CD14-positive monocyte (primary cell): ENCODE measurements around the gene CKAP2L. TPM values are rescaled to one million over a fixed set of nuclear protein-coding genes. Genes with fewer than 3 reads are reported as not detected.

Source experiments
- DNase-seq, 3 donors: peaks; one replicate each; pipeline ENCODE4 v3.0.0-alpha.2; 2011 to 2022
- H2AFZ ChIP-seq: 2 replicates; pipeline ENCODE4 v1.6.0; 2012; ENCODE audit warnings: mild to moderate bottlenecking, low read depth, low read length, inconsistent platforms; ENCODE audit not compliant: insufficient read depth, poor library complexity, severe bottlenecking
- H3K27ac ChIP-seq, 2 donors: 1 replicate in 1 of 2; 2 replicates in 1 of 2; pipeline ENCODE4 v1.5.1; 2012 to 2013; ENCODE audit warnings: low read length in 2 of 2, control low read depth in 1 of 2, inconsistent platforms in 1 of 2, low read depth in 1 of 2, mild to moderate bottlenecking in 1 of 2
- H3K27me3 ChIP-seq, 2 donors: one replicate each; pipeline versions ENCODE4 v1.6.0 to v1.6.1; 2011 to 2013; ENCODE audit warnings: low read length in 2 of 2; ENCODE audit not compliant: control insufficient read depth in 2 of 2, insufficient read depth in 2 of 2
- H3K36me3 ChIP-seq, 2 donors: replicated peaks in 1 of 2; 1 replicate in 1 of 2; 2 replicates in 1 of 2; pipeline versions ENCODE4 v1.5.1 to v1.6.1; 2012 to 2013; ENCODE audit warnings: low read length in 2 of 2, control low read depth in 1 of 2, inconsistent platforms in 1 of 2, mild to moderate bottlenecking in 1 of 2; ENCODE audit not compliant: insufficient read depth in 2 of 2, control insufficient read depth in 1 of 2
- H3K4me1 ChIP-seq, 2 donors: 1 replicate in 1 of 2; 2 replicates in 1 of 2; pipeline versions ENCODE4 v1.5.1 to v1.6.1; 2012 to 2013; ENCODE audit warnings: low read length in 2 of 2, control low read depth in 1 of 2, inconsistent platforms in 1 of 2, mild to moderate bottlenecking in 1 of 2, moderate library complexity in 1 of 2; ENCODE audit not compliant: insufficient read depth in 2 of 2, control insufficient read depth in 1 of 2
- H3K4me2 ChIP-seq: replicated peaks from 2 replicates; pipeline ENCODE3; 2012; ENCODE audit warnings: low read length, moderate library complexity, mild to moderate bottlenecking; ENCODE audit not compliant: poor library complexity, severe bottlenecking; ENCODE audit errors: extremely low read depth
- H3K4me3 ChIP-seq, 3 experiments: fragments of 200-600 bp in 1 of 3; sonication (generic) in 1 of 3; replicated peaks in 1 of 3; 1 replicate in 2 of 3; 2 replicates in 1 of 3; pipeline ENCODE4 v1.5.1; 2011 to 2013; ENCODE audit warnings: low read length in 3 of 3, mild to moderate bottlenecking in 3 of 3, control low read depth in 2 of 3, low read depth in 2 of 3, inconsistent platforms in 1 of 3, moderate library complexity in 1 of 3
- H3K79me2 ChIP-seq: 2 replicates; pipeline ENCODE4 v1.6.0; 2012; ENCODE audit warnings: mild to moderate bottlenecking, control low read depth, inconsistent platforms, low read length, moderate library complexity; ENCODE audit not compliant: insufficient read depth
- H3K9ac ChIP-seq: 2 replicates; pipeline ENCODE4 v1.6.0; 2017; ENCODE audit warnings: low read length, mild to moderate bottlenecking; ENCODE audit not compliant: insufficient read depth, poor library complexity, severe bottlenecking
- H3K9me3 ChIP-seq, 2 donors: replicated peaks in 1 of 2; 1 replicate in 1 of 2; 2 replicates in 1 of 2; pipeline versions ENCODE4 v1.5.1 to v1.6.1; 2012 to 2013; ENCODE audit warnings: low read length in 2 of 2, control low read depth in 1 of 2; ENCODE audit not compliant: control insufficient read depth in 1 of 2, insufficient read depth in 1 of 2
- H4K20me1 ChIP-seq: 2 replicates; pipeline ENCODE4 v1.6.0; 2012; ENCODE audit warnings: mild to moderate bottlenecking, low read length, control low read depth, moderate library complexity; ENCODE audit not compliant: insufficient read depth
- H3K27ac Mint-ChIP-seq, 7 donors: one replicate each; pipeline ENCODE4 v1.8.0; 2020; ENCODE audit warnings: mild to moderate bottlenecking in 7 of 7, mixed read lengths in 7 of 7, moderate library complexity in 6 of 7, inconsistent platforms in 2 of 7
- H3K27me3 Mint-ChIP-seq, 3 donors: one replicate each; pipeline ENCODE4 v1.8.0; 2021 to 2022; ENCODE audit warnings: low read depth in 3 of 3, mild to moderate bottlenecking in 3 of 3, mixed read lengths in 3 of 3, moderate library complexity in 3 of 3, inconsistent platforms in 1 of 3
- H3K36me3 Mint-ChIP-seq, 2 donors: one replicate each; pipeline ENCODE4 v1.8.0; 2020; ENCODE audit warnings: mixed read lengths in 2 of 2, inconsistent platforms in 1 of 2, mild to moderate bottlenecking in 1 of 2
- H3K4me1 Mint-ChIP-seq: one replicate; pipeline ENCODE4 v1.8.0; 2020; ENCODE audit warnings: mild to moderate bottlenecking, mixed read lengths
- H3K4me3 Mint-ChIP-seq, 2 donors: one replicate each; pipeline ENCODE4 v1.8.0; 2020; ENCODE audit warnings: mild to moderate bottlenecking in 2 of 2, mixed read lengths in 2 of 2, moderate library complexity in 1 of 2
- H3K9me3 Mint-ChIP-seq, 7 donors: one replicate each; pipeline ENCODE4 v1.8.0; 2020 to 2022; ENCODE audit warnings: mixed read lengths in 7 of 7, mild to moderate bottlenecking in 6 of 7, moderate library complexity in 6 of 7, inconsistent platforms in 2 of 7
- WGBS: methylation state at CpG from one replicate; pipeline ENCODE4 v1.1.5; 2013; ENCODE audit warnings: missing lambda C conversion rate; ENCODE audit not compliant: insufficient coverage; 5-methylcytosine and 5-hydroxymethylcytosine counted together
- intact Hi-C, 2 donors: fragments of 100-400 bp; cut with micrococcal nuclease; formaldehyde crosslinking; loops; one replicate each; pipeline versions ENCODE4 v1.15.0 to v1.15.1; 2023
- polyA plus RNA-seq, 3 donors: library from polyadenylated mRNA; depleted of rRNA in 1 of 3; unstranded in 2 of 3; stranded (reverse) in 1 of 3; fragments of 300-500 nt in 2 of 3; fragments of >200 nt in 1 of 3; fragmentation: Illumina TruSeq in 2 of 3; gene quantifications; 1 replicate in 2 of 3; 2 replicates in 1 of 3; pipeline ENCODE4 v1.2.3, GENCODE V29; 2012 to 2021
- TF ChIP-seq, protein P1 (sequence below): fragments of 200-600 bp; IDR thresholded peaks from one replicate; pipeline ENCODE4 v1.8.0; 2022; ENCODE audit warnings: antibody characterized with exemption, mild to moderate bottlenecking

Gene CKAP2L
- polyA plus RNA-seq, 3 donors: 0.04 to 0.24 TPM; not detected in 1

DNA sequence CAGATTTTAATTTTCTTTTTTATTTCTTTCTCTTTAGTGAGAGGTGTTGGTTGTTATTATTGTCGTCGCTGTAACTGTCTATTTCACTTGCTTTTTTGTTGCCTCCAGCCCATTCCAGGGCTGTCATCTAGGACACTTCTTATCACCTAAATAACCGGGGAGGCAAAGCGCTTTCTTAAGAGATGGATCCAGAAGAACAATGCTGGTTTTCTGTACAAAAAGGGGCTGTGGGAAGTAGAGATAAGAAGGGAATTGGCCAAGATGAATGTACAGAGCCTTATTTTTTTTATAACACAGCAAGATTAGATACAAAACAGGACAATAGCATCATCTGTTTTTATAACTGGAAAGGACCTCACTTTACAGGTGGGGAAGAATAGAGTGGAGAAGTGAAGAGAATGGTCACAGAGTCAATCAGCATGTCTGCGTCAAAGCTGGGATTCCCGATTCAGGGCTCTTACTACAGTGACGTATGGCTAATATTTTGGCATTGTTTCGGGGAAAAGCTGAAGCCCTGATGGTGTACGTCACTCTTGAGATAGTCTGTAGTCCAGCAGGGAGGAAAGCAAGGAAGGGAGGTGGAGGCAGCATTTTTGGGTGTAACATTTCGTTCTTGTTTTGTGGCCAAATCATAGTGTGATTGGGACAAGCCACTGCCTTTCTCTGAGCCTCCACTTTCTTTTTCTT lies 49.0 kb upstream of the CKAP2L start:
- no peaks in the 10 kb centered on the region for H3K36me3 ChIP-seq
- TF ChIP-seq, protein P1, sequence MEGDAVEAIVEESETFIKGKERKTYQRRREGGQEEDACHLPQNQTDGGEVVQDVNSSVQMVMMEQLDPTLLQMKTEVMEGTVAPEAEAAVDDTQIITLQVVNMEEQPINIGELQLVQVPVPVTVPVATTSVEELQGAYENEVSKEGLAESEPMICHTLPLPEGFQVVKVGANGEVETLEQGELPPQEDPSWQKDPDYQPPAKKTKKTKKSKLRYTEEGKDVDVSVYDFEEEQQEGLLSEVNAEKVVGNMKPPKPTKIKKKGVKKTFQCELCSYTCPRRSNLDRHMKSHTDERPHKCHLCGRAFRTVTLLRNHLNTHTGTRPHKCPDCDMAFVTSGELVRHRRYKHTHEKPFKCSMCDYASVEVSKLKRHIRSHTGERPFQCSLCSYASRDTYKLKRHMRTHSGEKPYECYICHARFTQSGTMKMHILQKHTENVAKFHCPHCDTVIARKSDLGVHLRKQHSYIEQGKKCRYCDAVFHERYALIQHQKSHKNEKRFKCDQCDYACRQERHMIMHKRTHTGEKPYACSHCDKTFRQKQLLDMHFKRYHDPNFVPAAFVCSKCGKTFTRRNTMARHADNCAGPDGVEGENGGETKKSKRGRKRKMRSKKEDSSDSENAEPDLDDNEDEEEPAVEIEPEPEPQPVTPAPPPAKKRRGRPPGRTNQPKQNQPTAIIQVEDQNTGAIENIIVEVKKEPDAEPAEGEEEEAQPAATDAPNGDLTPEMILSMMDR: no peak
- H3K9ac ChIP-seq: no peak overlapping the region
- no peaks in the 10 kb centered on the region for H4K20me1 ChIP-seq
- Mint-ChIP-seq H3K9me3 (peaks cover 0 to 5% (median 0%) of the 10 kb centered on the region in 7 donors), H3K36me3 (no peaks in the 10 kb centered on the region), H3K27ac (no peak overlapping the region), H3K27me3 (peaks cover 0 to 9% (median 7%) of the 10 kb centered on the region in 3 donors), H3K4me3 (no peak overlapping the region), H3K4me1 (peaks cover 29% of the 10 kb centered on the region)
- H3K79me2 ChIP-seq: no peaks in the 10 kb centered on the region
- no peaks in the 10 kb centered on the region for H3K9me3 ChIP-seq
- WGBS: 98% methylated on average over 5 of the region's 10 CpGs
- H3K4me3 ChIP-seq: no peak overlapping the region
- H3K4me1 ChIP-seq: peaks cover 24 to 33% of the 10 kb centered on the region in 2 donors
- H2AFZ ChIP-seq: no peak overlapping the region
- intact Hi-C loops: no loop called here
- H3K27me3 ChIP-seq: no peaks in the 10 kb centered on the region
- H3K27ac ChIP-seq: no peak overlapping the region
- DNase-seq: no peak
- H3K4me2 ChIP-seq: no peak overlapping the region

DNA sequence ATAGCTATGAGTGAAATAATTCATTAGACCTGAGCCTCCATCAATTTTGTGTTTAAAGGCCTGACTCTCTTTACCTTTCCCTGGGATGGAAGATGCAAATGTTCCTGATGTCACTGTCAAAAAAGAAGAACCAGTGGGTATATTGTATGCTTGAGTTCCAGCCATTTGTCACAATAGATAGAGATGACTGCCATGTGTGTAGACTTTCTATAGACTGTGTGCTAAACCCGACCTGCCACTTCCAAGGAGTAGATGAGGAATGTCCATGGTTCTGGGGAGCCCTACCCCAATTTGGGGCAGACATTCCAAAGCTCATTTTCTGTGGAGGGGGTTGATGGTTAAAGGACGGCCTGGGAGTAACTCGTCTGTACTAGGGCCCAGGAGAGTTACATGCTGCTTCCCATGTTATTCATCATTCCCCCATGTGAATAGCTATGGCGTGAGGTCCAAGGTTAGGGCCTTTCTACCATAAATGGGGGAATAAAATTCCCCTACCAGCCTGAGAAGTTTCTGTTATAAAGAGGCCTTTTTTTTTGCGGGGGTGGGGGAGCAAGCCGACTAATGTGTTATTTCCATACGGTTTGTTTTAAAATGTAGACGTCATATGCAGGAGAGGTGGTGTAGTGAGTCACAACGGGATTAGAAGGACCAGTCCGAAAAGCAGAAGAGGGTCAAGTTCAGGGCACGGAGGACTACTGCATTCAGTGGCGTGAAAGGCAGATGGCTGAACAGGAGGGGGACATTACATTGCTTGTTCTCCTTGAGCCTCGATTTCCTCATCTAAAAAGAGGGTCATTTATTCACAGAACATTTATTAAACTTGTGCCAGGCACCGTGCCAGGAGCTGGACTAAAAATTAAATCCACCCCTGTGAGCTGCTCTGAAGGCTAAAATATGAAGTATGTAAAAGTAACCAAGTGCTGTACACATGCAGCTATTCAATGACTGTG lies 48.2 kb upstream of the CKAP2L start:
- H3K36me3 Mint-ChIP-seq: no peaks in the 10 kb centered on the region
- Histone ChIP-seq H3K4me3 (no peak overlapping the region), H3K9ac (no peak overlapping the region), H3K4me1 (peaks cover 24 to 33% of the 10 kb centered on the region in 2 donors), H4K20me1 (no peaks in the 10 kb centered on the region), H3K79me2 (no peaks in the 10 kb centered on the region), H3K4me2 (peak overlapping the region; percentile 24), H3K27ac (peak overlapping the region in 1 of 2 donors; percentile 32), H3K9me3 (no peaks in the 10 kb centered on the region), H3K36me3 (no peaks in the 10 kb centered on the region), H2AFZ (no peak overlapping the region), H3K27me3 (no peaks in the 10 kb centered on the region)
- peaks cover 29% of the 10 kb centered on the region for H3K4me1 Mint-ChIP-seq
- intact Hi-C loops: no loop called here
- peaks cover 0 to 10% (median 7%) of the 10 kb centered on the region in 3 donors for H3K27me3 Mint-ChIP-seq
- peak in 1 of 3 donors; percentile 56 for DNase-seq
- WGBS: 96% methylated on average over 5 of the region's 14 CpGs
- peak overlapping the region in 6 of 7 donors; percentile 34 to 87 (median 50) for H3K27ac Mint-ChIP-seq
- H3K9me3 Mint-ChIP-seq: peaks cover 0 to 6% (median 1%) of the 10 kb centered on the region in 7 donors
- TF ChIP-seq, protein P1: no peak
- peak overlapping the region in 1 of 2 donors; percentile 18 for H3K4me3 Mint-ChIP-seq
